GM18870 (cell line): ENCODE data around the gene ZNF3.

Experiments
- ATAC-seq: cut with Tn5 transposase; IDR thresholded peaks from one replicate; pipeline ENCODE4 v1.9.1; 2021; ENCODE audit warnings: moderate library complexity; ENCODE audit not compliant: unreplicated experiment

ZNF3 gene

GRCh38 chr7:100088621-100089457 is 7.3 kb upstream of the ZNF3 start, which contains the start of gene COPS6:
Gene COPS6, plus strand, starts transcription at chr7:100088969. Its CDS starts 22 bp downstream, at chr7:100088991.
- ATAC-seq: no peak

- ATAC-seq: no peak
These were observed 6.6 kb upstream of the ZNF3 start for GRCh38 chr7:100088095-100088620.

- ATAC-seq: no peak
These were observed 5.7 kb upstream of the ZNF3 start for GRCh38 chr7:100087055-100087750.

GRCh38 chr7:100085515-100085914 is 4.0 kb upstream of the ZNF3 start:
- ATAC-seq: no peak

- ATAC-seq: no peak
These were observed 1.5 kb upstream of the ZNF3 start for GRCh38 chr7:100082978-100083377.

GRCh38 chr7:100080907-100081534 is 502 bp downstream of the ZNF3 start:
- no peak for ATAC-seq

GRCh38 chr7:100079024-100079560 is 2.4 kb downstream of the ZNF3 start:
- no peak for ATAC-seq

GRCh38 chr7:100077205-100077604 is 4.3 kb downstream of the ZNF3 start:
- no peak for ATAC-seq

GRCh38 chr7:100075418-100075817 is 6.1 kb downstream of the ZNF3 start:
- ATAC-seq: no peak

- no peak for ATAC-seq
These were observed 6.7 kb downstream of the ZNF3 start for GRCh38 chr7:100074841-100075240.

GRCh38 chr7:100072462-100072861 is 9.1 kb downstream of the ZNF3 start:
- ATAC-seq: no peak

GRCh38 chr7:100071018-100071723 is 10.4 kb downstream of the ZNF3 start:
- no peak for ATAC-seq

GRCh38 chr7:100069991-100070390 is 11.5 kb downstream of the ZNF3 start:
- ATAC-seq: no peak

GRCh38 chr7:100066953-100067352 is 14.6 kb downstream of the ZNF3 start:
- ATAC-seq: no peak

GRCh38 chr7:100065452-100066186 is 15.9 kb downstream of the ZNF3 start:
- no peak for ATAC-seq

- ATAC-seq: no peak
These were observed 17.4 kb downstream of the ZNF3 start for GRCh38 chr7:100064162-100064561.

GRCh38 chr7:100063376-100063775 is 18.1 kb downstream of the ZNF3 start:
- ATAC-seq: no peak

- ATAC-seq: no peak
These were observed 19.9 kb downstream of the ZNF3 start for GRCh38 chr7:100061518-100062193.

GRCh38 chr7:100059251-100059739 is 22.2 kb downstream of the ZNF3 start:
- ATAC-seq: no peak
